ENCODE results near the gene EEF2.

GRCh38 chr19:3985643-3986259 lies 488 bp upstream of the EEF2 start:
- TF ChIP-seq, protein P1, sequence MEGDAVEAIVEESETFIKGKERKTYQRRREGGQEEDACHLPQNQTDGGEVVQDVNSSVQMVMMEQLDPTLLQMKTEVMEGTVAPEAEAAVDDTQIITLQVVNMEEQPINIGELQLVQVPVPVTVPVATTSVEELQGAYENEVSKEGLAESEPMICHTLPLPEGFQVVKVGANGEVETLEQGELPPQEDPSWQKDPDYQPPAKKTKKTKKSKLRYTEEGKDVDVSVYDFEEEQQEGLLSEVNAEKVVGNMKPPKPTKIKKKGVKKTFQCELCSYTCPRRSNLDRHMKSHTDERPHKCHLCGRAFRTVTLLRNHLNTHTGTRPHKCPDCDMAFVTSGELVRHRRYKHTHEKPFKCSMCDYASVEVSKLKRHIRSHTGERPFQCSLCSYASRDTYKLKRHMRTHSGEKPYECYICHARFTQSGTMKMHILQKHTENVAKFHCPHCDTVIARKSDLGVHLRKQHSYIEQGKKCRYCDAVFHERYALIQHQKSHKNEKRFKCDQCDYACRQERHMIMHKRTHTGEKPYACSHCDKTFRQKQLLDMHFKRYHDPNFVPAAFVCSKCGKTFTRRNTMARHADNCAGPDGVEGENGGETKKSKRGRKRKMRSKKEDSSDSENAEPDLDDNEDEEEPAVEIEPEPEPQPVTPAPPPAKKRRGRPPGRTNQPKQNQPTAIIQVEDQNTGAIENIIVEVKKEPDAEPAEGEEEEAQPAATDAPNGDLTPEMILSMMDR (IDR thresholded peaks at IDR 0.05): no peak
- TF ChIP-seq POLR2A (IDR thresholded peaks at IDR 0.05): no peak
- TF ChIP-seq POLR2AphosphoS5 (IDR thresholded peaks at IDR 0.05): no peak
